GM12878 (cell line): ENCODE data around the gene NINJ1. TPM values are rescaled to one million over a fixed set of nuclear protein-coding genes. Genes with fewer than 3 reads are reported as not detected.

Experiments
- ATAC-seq: fragments of 200-7000 bp; cut with Tn5 transposase; 3 replicates; pipeline ENCODE4 v1.9.1; 2020; ENCODE audit warnings: mild to moderate bottlenecking, moderate library complexity
- BruUV-seq: library from RNA; stranded (reverse); fragments of 400-500 nt; replicated peaks from 2 replicates; lab custom pipeline; 2021; lab: Mats Ljungman, UMichigan
- CTCF ChIA-PET: fragments of 300-600 bp; sonication (Branson Sonifier 250); formaldehyde crosslinking; extraction: SDS; loops from one replicate; lab custom pipeline; 2021; ENCODE audit warnings: inconsistent platforms; lab: Yijun Ruan, JAX
- POLR2A ChIA-PET: fragments of 350-600 bp; formaldehyde crosslinking; extraction: SDS; loops from one replicate; lab custom pipeline; 2021; ENCODE audit warnings: inconsistent platforms; lab: Charles Lee
- RAD21 ChIA-PET: fragments of 300-600 bp; sonication (Branson Sonifier 250); formaldehyde crosslinking; loops from one replicate; lab custom pipeline; 2023; ENCODE audit warnings: antibody characterized with exemption; ENCODE audit not compliant: unreplicated experiment; lab: Charles Lee
- SMC1A ChIA-PET: fragments of 300-600 bp; sonication (Branson Sonifier 250); formaldehyde crosslinking; loops from one replicate; lab custom pipeline; 2023; ENCODE audit not compliant: unreplicated experiment, uncharacterized antibody; lab: Charles Lee
- DNase-seq: peaks from one replicate; pipeline ENCODE4 v3.0.0-alpha.2; 2011; ENCODE audit warnings: low read depth, low spot score
- FAIRE-seq: peaks from 3 replicates; lab custom pipeline; 2011; peaks lifted over from hg19 to GRCh38; lab: Jason Lieb, UNC
- H2AFZ ChIP-seq: 2 replicates; pipeline ENCODE4 v1.6.0; 2011; ENCODE audit warnings: low read depth, low read length, control low read depth; ENCODE audit not compliant: control insufficient read depth
- H3K27ac ChIP-seq: 2 replicates; pipeline ENCODE4 v1.5.1; 2011; ENCODE audit warnings: control low read depth; ENCODE audit not compliant: control insufficient read depth, insufficient read depth
- H3K27me3 ChIP-seq, 2 experiments: replicated peaks in 1 of 2; 2 replicates each; pipeline versions ENCODE4 v1.6.0 to v1.6.1; 2011; ENCODE audit warnings: low read length in 1 of 2; ENCODE audit not compliant: control insufficient read depth in 2 of 2, insufficient read depth in 2 of 2
- H3K36me3 ChIP-seq, 2 experiments: 2 replicates each; pipeline ENCODE4 v1.5.1; 2011; ENCODE audit warnings: low read length in 1 of 2; ENCODE audit not compliant: control insufficient read depth in 2 of 2, insufficient read depth in 2 of 2
- H3K4me1 ChIP-seq: 2 replicates; pipeline ENCODE4 v1.6.1; 2011; ENCODE audit warnings: mild to moderate bottlenecking, low read length, moderate library complexity, mixed read lengths; ENCODE audit not compliant: control insufficient read depth, insufficient read depth
- H3K4me2 ChIP-seq: 2 replicates; pipeline ENCODE4 v1.6.0; 2011; ENCODE audit warnings: control low read depth; ENCODE audit not compliant: control insufficient read depth, insufficient read depth
- H3K4me3 ChIP-seq: fragments of 200-600 bp; sonication (generic); 2 replicates; pipeline ENCODE4 v1.5.1; 2016
- H3K79me2 ChIP-seq: 2 replicates; pipeline ENCODE4 v1.6.0; 2011; ENCODE audit warnings: low read length; ENCODE audit not compliant: control insufficient read depth, insufficient read depth
- H3K9ac ChIP-seq: 2 replicates; pipeline ENCODE4 v1.8.0; 2011; ENCODE audit warnings: low read length, control low read depth, mixed read lengths; ENCODE audit not compliant: control insufficient read depth, insufficient read depth
- H3K9me3 ChIP-seq: replicated peaks from 3 replicates; pipeline ENCODE4 v1.5.1; 2011; ENCODE audit warnings: mild to moderate bottlenecking, low read length; ENCODE audit not compliant: control insufficient read depth, insufficient read depth
- H4K20me1 ChIP-seq: 2 replicates; pipeline ENCODE4 v1.6.0; 2011; ENCODE audit not compliant: control insufficient read depth, insufficient read depth
- CREM ChIP-seq: IDR thresholded peaks from 2 replicates; pipeline ENCODE4 v1.6.1; 2014; ENCODE audit warnings: antibody characterized with exemption, low read depth
- EGR1 ChIP-seq, 2 experiments: IDR thresholded peaks; 1 replicate in 1 of 2; 2 replicates in 1 of 2; pipeline ENCODE4 v1.6.1; 2011 to 2012; ENCODE audit warnings: low read depth in 2 of 2, low read length in 2 of 2, borderline replicate concordance in 1 of 2, mild to moderate bottlenecking in 1 of 2, moderate library complexity in 1 of 2
- GABPA ChIP-seq: IDR thresholded peaks from 2 replicates; pipeline ENCODE4 v1.6.1; 2014; ENCODE audit warnings: antibody characterized with exemption, low read depth, mild to moderate bottlenecking, inconsistent platforms
- NR2C2 ChIP-seq: IDR thresholded peaks from 2 replicates; pipeline ENCODE4 v1.6.1; 2011; ENCODE audit warnings: borderline replicate concordance, low read depth; ENCODE audit not compliant: control insufficient read depth, insufficient read length
- POU2F2 ChIP-seq: IDR thresholded peaks from 3 replicates; pipeline ENCODE4 v1.6.1; 2011; ENCODE audit warnings: low read depth, mild to moderate bottlenecking, low read length, borderline replicate concordance
- RBBP5 ChIP-seq: fragments of 200-600 bp; sonication (generic); conservative IDR thresholded peaks from 2 replicates; pipeline ENCODE4 v1.6.1; 2016
- SMARCA5 ChIP-seq: fragments of 450-650 bp; IDR thresholded peaks from 2 replicates; pipeline ENCODE4 v1.6.1; 2017; ENCODE audit warnings: mild to moderate bottlenecking
- ZNF274 ChIP-seq: IDR thresholded peaks from one replicate; pipeline ENCODE4 v1.8.0; 2011; ENCODE audit not compliant: insufficient read length, insufficient read depth
- ZNF384 ChIP-seq: IDR thresholded peaks from 2 replicates; pipeline ENCODE4 v1.6.1; 2012; ENCODE audit warnings: low read depth, mild to moderate bottlenecking, low read length, improper control_type of control experiment, borderline replicate concordance
- ZSCAN29 ChIP-seq: fragments of 450-650 bp; IDR thresholded peaks from 2 replicates; pipeline ENCODE4 v1.6.1; 2017; ENCODE audit warnings: mild to moderate bottlenecking, moderate library complexity
- WGBS: methylation state at CpG from one replicate; pipeline ENCODE4 v1.1.6; 2016; ENCODE audit warnings: low lambda C conversion rate; ENCODE audit not compliant: insufficient replicate concordance, insufficient coverage; ENCODE audit errors: missing lambda C conversion rate; 5-methylcytosine and 5-hydroxymethylcytosine counted together
- in situ Hi-C: fragments of 300-500 bp; cut with MboI; formaldehyde crosslinking; loops from 9 replicates; pipeline ENCODE4 v1.14.3; 2018; ENCODE audit warnings: mixed read lengths
- intact Hi-C: fragments of 100-400 bp; cut with micrococcal nuclease; formaldehyde crosslinking; loops from one replicate; pipeline ENCODE4 v1.14.2; 2022; ENCODE audit not compliant: unreplicated experiment
- polyA plus RNA-seq, 11 experiments: library from polyadenylated mRNA; depleted of rRNA in 4 of 11; unstranded in 6 of 11; stranded (reverse) in 5 of 11; fragments of >200 nt; fragmentation: Nextera tagmentation in 4 of 11; fragmentation: Illumina TruSeq in 1 of 11; extraction: Ambion mirVana in 4 of 11; extraction: Trizol in 1 of 11; gene quantifications; 1 replicate in 1 of 11; 2 replicates in 10 of 11; pipeline versions ENCODE4 v1.2.1 to v1.2.3, GENCODE V29; 2011 to 2016; ENCODE audit warnings: inconsistent platforms in 2 of 11, missing spikeins in 2 of 11, low read depth in 1 of 11
- total RNA-seq, 4 experiments: library from RNA; depleted of rRNA in 3 of 4; stranded (reverse); fragments of >200 nt in 3 of 4; fragmentation: Illumina TruSeq in 1 of 4; extraction: Trizol in 1 of 4; gene quantifications; 2 replicates each; pipeline versions ENCODE4 v1.2.1 to v1.2.3, GENCODE V29; 2013 to 2021
- TF ChIP-seq, protein P1 (sequence below): fragments of 450-650 bp; conservative IDR thresholded peaks from 2 replicates; pipeline ENCODE4 v1.6.1; 2017; ENCODE audit warnings: mild to moderate bottlenecking, moderate library complexity

NINJ1 gene
- total and polyA plus RNA-seq, 10 of the 15 experiments (the other 5 are each of a cell fraction or from before 2014, with no cell fraction given), result 0.64 to 33.5 (median 17.1) TPM

DNA sequence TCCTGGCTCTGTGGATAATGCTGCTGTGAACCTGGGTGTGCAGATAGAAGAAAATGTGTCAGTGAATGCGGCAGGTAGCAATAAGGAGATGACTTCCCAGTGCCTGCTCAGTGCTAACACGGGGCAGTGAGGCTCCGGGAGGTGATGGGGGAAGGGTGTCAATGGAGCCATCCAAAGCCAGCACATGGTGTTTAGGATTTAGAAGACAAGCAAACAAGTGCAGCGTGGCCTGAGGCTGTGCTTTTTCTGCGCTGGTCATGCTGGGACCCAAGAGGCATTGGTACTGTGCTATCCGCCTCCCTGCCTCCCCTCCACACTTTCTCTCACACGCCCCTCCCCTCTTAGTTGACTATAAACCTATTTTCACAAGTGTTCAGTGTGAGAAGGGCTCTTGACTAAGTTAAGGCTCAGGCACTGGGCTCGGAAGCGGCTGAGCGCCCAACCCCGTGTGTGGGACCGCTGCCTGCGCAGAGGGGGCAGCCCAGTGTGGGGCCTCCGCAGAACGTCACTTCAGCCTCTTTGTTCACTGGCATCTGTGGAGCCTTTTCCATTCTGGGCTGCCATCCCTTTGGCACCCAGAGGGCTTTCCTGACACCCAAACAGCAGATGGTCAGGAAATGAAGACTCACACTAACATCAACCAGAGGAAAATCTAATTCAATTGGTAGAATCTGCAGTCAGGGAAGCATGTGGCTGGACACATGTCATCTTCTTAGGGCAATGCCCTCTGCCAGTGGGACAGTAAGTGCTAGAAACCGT is 21.8 kb upstream of the NINJ1 start:
- H3K9me3 ChIP-seq, result no peaks in the 10 kb centered on the region; the same call in 1 of the 3 replicates
- ChIA-PET CTCF (interaction anchor here (3.5 kb wide), 1 partner anchor 47 kb away, joined by 16 read pairs; no protein-coding TSS in a partner anchor), RAD21 (interaction anchor here (1.5 to 2.0 kb wide), 3 partner anchors 47 to 410 kb away, joined by 5 to 6 read pairs (median 5); no protein-coding TSS in a partner anchor), POLR2A (no interaction called here), SMC1A (interaction anchor here (0.8 kb wide), 1 partner anchor 47 kb away, joined by 3 read pairs; no protein-coding TSS in a partner anchor)
- intact Hi-C loops, result loop anchor here (2.0 kb wide), 1 partner anchor 47 kb away; no protein-coding TSS in a partner anchor
- FAIRE-seq (no peak), ATAC-seq (no peak), DNase-seq (no peak)
- H3K79me2 ChIP-seq, result no peaks in the 10 kb centered on the region
- no peaks in the 10 kb centered on the region for H3K27me3 ChIP-seq
- in situ Hi-C loops, result no loop called here
- BruUV-seq, result no TSS peak
- no peak overlapping the region for H3K27ac ChIP-seq
- no peak for TF ChIP-seq GABPA
- TF ChIP-seq NR2C2, result no peak
- no peak for TF ChIP-seq RBBP5
- no peak for TF ChIP-seq SMARCA5
- no peak for TF ChIP-seq ZNF274
- no peak for TF ChIP-seq EGR1 (IDR thresholded peaks at IDR 0.05; ENCODE audit: borderline replicate concordance in 1 of 2, low read depth in 2 of 2, low read length in 2 of 2)
- TF ChIP-seq ZSCAN29, result no peak
- no peak for TF ChIP-seq ZNF384
- no peak for TF ChIP-seq CREM
- TF ChIP-seq, protein P1, sequence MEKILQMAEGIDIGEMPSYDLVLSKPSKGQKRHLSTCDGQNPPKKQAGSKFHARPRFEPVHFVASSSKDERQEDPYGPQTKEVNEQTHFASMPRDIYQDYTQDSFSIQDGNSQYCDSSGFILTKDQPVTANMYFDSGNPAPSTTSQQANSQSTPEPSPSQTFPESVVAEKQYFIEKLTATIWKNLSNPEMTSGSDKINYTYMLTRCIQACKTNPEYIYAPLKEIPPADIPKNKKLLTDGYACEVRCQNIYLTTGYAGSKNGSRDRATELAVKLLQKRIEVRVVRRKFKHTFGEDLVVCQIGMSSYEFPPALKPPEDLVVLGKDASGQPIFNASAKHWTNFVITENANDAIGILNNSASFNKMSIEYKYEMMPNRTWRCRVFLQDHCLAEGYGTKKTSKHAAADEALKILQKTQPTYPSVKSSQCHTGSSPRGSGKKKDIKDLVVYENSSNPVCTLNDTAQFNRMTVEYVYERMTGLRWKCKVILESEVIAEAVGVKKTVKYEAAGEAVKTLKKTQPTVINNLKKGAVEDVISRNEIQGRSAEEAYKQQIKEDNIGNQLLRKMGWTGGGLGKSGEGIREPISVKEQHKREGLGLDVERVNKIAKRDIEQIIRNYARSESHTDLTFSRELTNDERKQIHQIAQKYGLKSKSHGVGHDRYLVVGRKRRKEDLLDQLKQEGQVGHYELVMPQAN, result no peak
- no peak for TF ChIP-seq POU2F2
- H4K20me1 ChIP-seq, result no peaks in the 10 kb centered on the region
- WGBS, result 81% methylated on average over 16 of the region's 16 CpGs
- no peaks in the 10 kb centered on the region for H3K36me3 ChIP-seq
- H3K4me3 ChIP-seq, result no peak overlapping the region
- H2AFZ ChIP-seq, result no peak overlapping the region
- H3K4me2 ChIP-seq, result no peak overlapping the region
- no peak overlapping the region for H3K9ac ChIP-seq
- H3K4me1 ChIP-seq, result peaks cover 5% of the 10 kb centered on the region
